Skin of body (tissue), 2 donors: Measurements from ENCODE around the gene SDHAF3. TPM values are rescaled to one million over a fixed set of nuclear protein-coding genes. Genes with fewer than 3 reads are reported as not detected.
A peak's percentile ranks its signal among the peaks of the same experiment; 100 is the strongest.
"Not testable (repeated sequence)": the region's sequence is repeated elsewhere in the genome, so short reads cannot be mapped to it uniquely, and the experiment has no call there.

ENCODE experiments used
- DNase-seq: peaks from one replicate; lab custom pipeline; 2025; lab: John Stamatoyannopoulos, UW
- total RNA-seq: library from RNA; depleted of rRNA; stranded (reverse); fragments of >200 nt; gene quantifications from one replicate; pipeline ENCODE4 v1.2.3, GENCODE V29; 2014

SDHAF3 gene
- total RNA-seq: 10.9 TPM

DNA sequence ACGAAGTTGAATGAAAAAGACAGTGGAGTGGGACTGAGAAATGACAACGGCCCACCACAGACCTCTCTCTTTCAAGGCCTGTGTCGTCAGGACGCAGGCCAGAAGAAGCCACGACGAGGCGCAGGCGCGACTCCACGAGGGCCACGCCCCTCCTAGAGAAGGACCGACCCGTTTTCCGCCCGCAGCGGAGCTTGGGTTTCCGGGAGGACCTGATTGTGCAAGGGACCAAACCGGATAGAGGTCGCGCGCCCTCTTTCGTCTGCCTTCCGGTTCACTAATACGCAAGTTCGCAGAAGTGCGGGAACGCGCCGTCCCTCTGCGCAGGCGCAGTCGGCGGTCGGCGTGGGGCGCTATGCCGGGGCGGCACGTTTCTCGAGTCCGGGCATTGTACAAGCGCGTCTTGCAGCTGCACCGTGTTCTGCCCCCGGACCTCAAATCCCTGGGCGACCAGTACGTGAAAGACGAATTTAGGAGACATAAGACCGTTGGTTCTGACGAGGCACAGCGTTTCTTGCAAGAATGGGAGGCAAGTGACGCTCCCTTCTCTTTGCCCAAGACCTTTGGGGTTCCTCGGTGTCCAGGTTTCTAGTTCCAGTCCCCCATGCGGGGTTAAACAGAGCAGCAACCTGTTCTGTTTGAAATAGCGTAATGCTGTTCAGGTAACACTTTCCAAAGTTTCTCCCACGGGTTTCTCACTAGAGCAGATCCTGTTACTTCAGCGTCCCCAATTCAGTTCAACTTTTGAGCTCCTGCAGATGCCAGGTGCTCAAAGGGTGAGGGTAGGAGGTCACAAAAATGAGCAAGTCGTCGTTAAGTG lies at the start of gene SDHAF3:
TSS of gene SDHAF3 (plus strand) at position 327 of the 817 bp plus-strand sequence. CDS start at position 353, 26 bp downstream.
- DNase-seq: peak; percentile 99

DNA sequence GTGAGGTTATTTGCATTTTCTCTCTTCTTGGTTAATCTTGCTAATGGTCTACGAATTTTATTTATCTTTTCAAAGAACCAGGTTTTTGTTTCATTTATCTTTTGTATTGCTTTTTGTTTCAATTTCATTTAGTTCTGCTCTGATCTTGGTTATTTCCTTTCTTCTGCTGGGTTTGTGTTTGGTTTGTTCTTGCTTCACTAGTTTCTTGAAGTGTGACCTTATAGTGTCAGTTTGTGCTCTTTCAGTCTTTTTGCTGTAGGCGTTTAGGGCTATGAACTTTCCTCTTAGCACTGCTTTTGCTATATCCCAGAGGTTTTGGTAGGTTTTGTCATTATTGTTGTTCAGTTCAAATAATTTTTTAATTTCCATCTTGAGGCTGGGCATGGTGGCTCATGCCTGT lies 45.5 kb upstream of the SDHAF3 start:
- DNase-seq: not testable (repeated sequence)

DNA sequence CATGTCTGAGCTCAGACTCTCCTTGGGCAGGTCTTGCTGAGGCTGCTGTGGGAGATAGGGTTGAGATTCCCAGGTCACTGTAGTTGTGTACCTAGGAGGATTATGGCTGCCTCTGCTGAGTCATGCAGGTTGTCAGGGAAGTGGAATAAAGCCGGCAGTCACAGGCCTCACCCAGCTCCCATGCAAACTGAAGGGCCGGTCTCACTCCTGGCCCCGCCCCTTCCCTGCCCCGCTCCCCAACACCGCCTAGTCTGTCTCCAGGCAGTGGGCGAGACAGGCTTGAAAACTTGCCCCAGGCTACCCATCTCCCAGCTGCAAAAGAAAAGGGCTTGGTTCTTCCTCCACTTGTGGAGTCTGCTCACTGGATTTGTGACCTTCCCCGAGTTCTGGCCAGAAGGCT lies 41.6 kb upstream of the SDHAF3 start:
- no peak for DNase-seq

DNA sequence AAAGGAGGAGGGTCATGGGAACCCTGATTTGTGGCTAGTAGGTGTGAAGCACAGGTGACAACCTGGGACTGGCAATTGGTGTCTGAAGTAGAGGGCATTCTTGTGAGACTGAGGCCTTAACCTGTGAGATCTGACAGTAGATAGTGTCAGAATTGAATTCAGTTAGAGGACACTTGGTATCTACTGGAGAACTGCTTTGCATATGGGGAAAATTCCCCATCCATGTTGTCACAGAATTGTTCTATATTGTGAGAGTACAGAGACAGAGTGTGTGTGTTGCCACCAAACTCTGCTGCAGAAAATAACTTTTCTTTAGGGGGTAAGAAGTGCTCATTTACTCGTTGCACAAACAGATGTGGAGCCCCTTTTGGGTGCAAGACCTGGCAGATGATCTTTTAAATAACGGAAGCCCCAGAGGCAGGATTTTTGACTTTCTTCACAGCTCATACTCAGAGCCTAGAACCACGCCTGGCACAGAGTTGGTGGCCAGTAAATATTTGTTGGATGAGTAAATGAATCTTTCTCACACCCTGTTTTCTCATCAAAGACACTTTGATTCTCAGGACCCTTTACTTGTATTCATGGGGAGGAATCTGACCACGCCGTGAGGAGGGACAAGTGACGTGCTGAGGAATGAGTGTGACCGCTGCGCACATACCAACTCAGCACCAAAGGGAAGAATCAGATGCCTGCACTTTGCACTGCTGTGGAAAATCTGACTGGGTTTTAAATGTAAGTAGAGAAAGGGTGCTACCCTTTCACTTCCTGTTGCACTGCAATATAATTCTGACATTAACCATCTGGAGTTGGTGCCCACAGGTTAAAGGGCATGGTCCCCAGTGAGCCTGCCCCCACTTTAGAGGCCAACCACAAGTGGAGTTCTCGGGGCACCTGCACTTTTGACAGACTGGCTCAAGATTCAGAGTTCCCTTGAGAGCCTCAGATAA lies 39.2 kb upstream of the SDHAF3 start:
- no peak for DNase-seq

DNA sequence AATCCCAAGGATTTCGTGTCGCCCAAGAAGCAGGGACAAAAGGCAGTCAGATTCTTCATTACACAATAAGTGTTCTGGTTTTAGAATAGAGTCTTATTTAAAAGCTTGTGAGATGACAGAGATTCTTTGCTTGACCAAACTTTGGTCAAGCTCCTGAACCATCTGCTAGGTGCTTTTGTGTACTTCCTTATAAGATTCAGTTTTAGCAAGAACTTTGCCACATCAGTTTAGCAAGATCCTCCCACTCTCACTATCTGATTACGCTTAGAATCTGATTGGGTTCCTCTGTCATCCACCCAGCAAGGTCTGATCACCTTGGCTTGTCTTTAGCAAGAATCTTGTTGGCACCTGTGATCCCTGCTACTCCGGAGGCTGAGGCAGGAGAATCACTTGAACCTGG lies 38.2 kb upstream of the SDHAF3 start:
- no peak for DNase-seq

DNA sequence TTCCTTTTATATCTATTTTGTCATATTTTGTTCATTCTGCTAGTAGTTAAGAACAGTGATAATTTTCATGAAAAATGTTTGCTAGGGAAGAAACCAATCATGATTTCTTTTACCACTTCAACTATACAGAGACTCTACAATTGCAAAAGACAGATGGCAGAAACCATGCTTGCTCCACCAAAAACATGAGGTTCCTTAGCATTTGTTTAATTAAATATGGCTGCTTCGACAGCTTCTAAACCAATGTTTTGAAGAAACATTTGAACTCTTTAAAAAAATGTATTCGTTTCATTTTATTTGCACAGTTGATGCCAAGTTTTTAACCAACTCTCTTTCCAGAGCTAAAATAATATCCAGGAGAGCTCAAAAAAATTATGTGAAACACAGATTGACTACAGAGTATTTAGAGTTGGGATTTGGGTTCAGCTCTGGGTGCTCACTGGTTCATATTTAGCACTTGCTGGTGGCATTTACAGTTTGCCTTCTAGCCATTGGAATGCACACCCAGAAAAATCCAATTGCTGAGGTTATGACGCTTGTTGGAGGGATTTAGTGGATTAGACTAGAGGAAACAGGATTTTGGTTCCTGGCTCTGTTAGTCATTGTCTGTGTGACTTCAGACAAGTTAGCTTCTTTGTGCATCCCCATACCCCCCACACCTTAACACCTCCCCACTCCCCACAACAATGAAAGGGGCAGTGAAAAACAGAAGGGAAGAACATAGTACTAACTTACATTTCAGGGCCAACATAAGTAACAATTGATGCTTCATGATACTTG lies 35.8 kb upstream of the SDHAF3 start:
- DNase-seq: no peak

DNA sequence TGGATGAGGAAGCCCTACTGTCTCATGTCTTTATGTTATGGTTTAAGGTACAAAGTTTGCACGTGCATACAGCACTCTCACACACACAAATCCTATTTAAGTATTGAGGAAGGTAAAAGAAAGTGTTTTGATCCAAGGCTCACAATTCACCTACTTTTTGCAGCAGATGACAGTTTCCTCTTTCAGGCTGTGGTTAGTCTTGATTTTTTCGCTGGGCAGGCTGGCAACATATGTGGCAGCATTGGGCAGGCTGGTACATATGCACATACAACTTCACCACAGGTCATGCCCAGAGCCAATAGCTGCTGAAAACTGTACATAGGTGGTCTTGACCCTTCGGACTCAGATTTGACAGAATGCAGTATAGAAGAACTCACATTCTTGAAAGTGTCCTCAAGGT lies 29.1 kb upstream of the SDHAF3 start:
- no peak for DNase-seq

DNA sequence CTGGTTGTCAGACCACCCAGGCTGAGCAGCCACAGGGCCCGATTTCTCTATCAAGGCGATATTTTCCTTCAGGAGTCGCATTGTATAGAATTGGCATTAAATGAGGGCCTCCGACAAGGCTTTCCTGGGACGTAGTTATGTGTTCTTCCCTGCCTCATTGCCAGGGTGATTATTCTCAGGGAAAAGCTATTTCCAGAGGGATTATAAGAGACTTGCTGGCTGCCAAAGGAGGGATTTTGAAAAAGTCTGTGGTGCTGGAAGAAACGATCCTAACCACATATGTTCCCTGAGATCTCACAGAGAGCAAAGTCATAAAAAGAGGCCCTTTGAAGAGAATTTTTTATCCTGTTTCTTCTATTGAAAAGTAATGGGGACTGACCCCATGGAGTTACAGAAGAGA lies 27.7 kb upstream of the SDHAF3 start:
- no peak for DNase-seq

DNA sequence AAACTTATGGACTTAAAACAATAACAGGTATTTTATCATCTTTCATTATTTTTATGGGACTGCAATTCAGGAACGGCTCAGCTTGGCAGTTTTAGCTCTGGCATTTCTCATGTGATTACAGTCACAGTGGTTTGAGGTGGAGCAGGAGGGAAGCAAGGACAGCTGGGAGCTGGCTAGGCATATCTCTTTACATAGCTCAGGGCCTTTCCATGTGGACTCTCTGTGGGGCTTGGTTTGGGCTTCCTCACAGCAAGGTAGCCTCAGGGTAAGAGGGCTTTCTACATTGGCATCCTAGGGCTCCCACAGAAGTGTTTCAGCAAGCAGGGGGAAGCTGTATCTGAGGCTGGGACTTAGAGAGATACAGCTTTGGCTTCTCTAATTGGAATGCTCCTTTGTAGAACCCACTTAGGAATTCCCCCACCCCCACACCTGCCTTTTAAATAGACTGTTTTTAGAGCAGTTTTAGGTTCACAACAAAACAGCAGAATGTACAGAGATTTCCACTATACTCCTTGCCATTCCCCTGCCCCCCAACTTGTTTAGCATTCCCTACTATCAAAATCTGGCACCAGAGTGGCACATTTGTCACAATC lies 26.6 kb upstream of the SDHAF3 start:
- no peak for DNase-seq

DNA sequence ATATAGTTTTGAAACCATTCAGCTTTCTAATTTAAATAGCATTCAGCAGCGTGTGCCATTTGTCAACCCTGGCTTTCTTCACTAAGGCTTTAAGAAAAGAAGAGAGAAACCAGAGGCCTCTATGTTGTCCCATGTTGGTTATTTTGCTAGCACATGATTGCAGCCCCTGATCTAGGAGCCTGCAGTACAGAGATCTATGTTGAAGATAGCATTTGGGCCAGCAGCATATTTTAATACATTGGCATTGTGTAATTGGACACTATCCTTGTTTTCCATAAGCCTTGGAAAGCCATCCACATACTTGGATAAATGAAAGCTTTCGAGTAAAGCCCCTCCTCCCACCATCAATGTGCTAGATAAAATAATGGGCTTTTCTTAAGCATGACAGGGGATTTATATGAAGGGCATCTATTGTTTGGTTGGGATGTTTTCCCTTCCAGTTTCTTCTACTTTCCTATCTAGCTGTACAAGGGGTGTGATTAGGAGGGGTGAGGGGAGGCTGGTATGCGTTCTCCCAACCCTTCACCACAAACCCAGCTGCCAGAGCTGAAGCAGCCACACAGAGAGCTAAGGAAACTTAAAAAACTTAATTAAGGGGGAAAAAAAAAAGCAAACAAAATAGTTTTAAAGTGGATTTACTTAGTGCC lies 23.1 kb upstream of the SDHAF3 start:
- DNase-seq: peak; percentile 1

DNA sequence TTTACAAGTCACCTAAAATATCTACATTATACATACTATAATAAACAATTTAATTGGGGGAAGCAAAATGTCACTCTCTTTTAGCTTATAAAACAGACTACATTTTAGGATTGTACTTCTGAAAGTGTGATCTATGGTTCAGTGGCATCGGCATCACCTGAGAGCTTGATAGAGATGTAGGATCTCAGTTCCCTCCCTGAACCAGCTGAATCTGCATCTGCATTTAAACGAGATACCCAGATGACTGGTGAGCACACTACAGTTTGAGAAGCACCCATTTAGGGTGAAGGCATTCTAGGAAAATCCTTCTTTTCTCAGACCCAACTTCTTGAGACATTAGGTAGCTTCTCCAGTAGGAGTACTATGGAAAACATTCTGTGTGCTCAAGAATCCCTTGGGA lies 21.5 kb upstream of the SDHAF3 start:
- DNase-seq: no peak

DNA sequence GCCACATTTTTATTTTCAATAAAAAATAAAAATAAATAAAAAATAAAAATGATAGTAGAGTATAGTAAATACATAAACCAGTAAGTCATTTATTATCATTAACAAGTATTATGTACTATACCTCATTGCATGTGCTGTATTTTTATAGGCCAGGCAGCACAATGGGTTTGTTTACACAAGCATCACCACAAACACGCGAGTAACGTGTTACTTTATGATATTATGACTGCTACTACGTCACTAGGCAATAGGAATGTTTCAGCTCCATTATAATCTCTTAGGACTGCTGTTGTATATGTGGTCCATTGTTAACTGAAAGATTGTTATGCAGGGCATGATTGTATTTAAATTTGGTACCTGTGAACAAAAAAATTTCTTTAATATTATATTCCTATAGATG lies 20.8 kb upstream of the SDHAF3 start:
- no peak for DNase-seq

DNA sequence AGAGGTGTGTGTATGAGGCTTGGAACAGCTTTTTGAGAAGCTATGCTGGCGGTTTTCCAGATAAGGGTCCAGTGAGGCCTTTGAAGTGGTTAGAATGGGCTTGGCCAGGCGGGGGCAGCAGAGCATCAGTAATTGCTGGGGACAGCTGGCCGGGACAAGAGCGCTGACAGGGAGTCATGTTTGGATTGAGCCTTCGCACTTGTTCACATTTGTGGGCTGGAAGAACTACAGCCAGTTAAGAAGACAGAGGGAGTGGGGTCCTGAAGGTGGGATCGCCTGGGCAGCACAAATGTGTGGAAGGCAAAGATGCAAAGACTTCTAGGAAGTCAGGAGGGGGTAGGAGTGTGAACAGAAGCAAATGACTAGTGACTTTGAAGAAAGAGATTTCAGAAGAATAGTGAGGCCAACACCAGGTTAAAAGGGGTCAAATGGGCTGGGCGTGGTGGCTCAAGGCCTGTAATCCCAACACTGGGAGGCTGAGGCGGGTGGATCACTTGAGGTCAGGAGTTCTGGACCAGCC lies 12.7 kb upstream of the SDHAF3 start:
- peak; percentile 42 for DNase-seq

DNA sequence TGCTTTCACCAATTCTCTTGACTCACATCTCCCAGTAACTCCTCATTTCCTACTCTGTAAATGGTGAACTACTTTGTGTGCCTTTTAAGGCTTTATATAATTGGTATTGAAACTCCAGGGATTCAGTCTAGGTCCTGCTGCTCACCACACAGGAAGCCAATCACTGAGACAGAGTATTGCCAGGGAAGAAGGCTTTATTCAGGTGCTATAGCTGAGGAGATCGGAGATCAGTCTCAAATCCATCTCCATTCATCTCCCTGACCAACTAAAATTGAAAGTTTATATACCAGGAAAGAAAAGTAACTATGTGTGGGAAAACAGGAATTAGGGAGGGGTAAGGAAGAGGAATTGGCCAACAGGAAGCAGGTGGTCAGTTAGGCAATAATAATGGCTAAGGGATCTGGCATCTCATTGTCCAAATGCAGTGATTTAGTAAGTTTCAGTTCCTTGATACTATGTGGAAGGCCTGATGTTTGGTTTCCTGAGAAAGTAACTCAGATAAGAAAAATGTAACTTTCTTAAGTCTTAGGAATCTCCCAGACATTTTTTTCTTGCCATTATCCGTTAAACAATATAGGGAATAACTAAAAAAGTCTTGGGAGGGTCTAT lies 10.2 kb upstream of the SDHAF3 start:
- no peak for DNase-seq

DNA sequence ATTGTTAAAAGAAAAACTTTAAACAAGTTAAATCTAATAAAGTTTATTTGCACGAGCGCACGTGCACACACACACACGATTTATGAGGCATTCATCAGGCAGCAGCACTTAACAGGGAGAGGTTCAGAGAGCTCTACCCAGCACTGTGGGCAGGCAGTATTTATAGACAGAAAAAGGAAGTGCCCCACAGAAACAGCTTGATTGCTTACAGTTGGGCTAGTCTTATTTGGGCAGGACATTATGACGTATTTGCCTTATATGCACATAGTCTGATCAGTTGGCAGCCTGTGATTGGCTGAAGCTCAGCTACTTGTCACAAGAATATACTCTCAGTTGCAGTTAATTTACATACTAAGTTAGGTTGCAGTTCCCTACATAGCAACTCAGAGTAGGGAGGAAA lies 1.2 kb upstream of the SDHAF3 start:
- no peak for DNase-seq

DNA sequence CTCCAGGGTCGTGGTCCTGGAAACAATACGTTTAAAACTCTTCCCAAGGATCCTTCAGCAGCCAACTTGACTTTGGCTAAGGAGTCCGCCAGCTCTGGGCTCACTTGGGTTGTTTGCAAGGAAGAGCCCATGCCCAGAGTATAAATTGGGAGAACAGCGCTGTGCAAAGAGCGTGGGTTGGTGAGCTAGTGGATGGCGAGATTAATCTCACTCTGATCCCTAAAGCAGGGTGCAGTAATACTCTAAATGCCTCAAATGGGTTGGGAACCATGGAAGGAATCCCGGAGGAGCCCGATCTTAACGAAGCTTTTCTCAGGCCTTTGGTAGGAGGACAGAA lies 495 bp upstream of the SDHAF3 start:
- DNase-seq: no peak

DNA sequence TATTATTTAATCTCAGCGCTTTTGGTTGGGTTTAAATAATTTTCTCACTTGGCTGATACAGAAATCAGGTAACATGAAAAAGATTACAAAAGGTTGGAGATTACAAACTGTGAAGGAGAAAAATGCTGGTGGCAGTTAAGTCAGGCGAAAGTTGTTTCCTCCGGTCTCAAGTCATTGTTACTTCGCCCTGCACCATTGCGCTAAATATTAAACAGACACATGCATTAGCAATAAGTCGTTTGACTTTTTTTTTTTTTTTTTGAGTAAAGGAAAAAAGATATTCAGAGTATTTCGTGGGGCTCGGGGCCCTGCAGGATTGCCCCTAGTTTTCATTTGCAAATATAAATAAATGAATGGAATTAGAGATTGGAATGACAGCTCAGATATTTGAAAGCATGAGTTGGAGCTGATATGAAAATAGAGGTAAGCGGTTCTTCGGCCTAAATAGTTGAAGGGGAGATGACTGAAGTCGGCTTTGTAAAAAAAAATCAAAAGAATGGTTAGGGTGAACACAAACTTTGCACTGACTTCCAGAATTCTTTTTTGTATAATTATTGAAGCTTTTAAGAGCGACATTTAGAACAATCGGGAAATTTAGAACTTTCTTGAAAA lies 914 bp downstream of the SDHAF3 start:
- no peak for DNase-seq

DNA sequence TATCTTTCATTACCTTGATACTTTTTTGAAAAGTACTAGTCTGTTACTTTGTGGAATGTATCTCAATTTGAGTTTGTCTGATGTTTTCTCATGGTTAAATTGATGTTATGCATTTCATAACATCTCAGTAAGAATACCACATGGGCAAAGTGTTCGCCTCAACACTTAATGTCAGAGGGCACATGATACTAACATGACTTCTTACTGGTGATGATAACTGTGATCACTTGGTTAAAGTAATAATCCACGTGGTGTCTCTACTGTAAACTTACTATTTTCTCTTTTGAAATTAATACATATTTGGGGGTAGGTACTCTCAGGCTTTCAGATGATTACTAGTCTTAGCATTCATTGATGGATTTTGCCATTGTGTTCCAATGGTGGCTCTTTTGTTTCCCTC lies 2.2 kb downstream of the SDHAF3 start:
- no peak for DNase-seq

DNA sequence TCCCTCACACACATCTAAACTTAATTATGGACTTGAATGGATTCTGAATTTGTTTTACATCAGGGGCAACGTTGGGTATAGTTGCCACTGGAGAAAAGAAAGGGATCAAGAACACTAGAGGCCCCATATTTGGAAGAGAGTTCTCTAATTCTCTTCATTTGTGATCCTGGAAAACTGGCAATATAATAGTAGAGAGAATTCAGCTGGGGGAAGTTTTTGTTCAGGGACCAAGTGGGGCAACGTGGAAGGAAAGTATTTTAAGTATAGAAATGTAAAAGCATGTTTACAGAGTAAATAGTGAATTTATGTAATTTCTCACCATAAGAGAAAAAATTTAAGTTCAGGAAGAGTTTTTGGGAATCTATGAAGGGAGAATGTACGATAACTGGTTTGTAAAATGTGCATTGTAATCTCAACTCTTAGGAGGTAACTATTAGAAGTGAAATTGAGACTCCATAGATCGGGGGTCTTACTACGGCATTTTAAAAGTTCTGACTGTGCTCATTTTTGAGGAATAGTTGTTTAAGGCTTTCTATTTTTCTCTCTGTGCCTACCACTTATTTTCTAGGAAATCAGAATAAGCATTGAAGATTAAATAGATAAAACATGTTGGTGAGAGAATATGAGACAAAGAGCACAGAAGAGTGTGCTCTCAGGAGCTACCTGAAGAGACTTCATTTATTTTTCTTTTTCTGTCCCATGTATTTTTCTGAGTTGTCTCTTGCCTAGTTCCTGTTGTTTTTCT lies 3.4 kb downstream of the SDHAF3 start:
- DNase-seq: no peak
